EH (cell line): ENCODE results near the gene MTIF2.
"Not testable (repeated sequence)": the region's sequence is repeated elsewhere in the genome, so short reads cannot be mapped to it uniquely, and the experiment has no call there.

ENCODE experiments used
- DNase-seq: peaks from one replicate; pipeline ENCODE4 v3.0.0-alpha.2; 2015; ENCODE audit warnings: low read depth

MTIF2 gene

DNA sequence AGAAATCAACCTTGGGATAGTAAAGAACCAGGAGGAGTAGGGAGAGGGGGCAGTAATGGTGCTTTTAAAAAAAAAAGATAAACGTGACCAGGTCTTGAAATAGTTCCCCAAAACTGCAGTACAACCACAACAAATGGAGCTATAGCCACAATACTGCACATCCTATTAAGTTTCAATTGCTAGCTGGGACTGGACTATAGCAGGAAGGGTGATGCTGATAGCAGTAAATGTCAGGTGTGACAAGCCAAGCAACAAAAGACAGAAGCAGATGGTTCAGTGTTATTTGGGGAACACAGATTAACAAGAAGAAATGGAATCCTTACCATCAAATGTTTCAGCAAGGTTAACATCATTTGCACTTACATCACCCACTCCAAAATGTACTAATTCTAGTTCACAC, 26.4 kb downstream of the MTIF2 start:
- DNase-seq: no peak

DNA sequence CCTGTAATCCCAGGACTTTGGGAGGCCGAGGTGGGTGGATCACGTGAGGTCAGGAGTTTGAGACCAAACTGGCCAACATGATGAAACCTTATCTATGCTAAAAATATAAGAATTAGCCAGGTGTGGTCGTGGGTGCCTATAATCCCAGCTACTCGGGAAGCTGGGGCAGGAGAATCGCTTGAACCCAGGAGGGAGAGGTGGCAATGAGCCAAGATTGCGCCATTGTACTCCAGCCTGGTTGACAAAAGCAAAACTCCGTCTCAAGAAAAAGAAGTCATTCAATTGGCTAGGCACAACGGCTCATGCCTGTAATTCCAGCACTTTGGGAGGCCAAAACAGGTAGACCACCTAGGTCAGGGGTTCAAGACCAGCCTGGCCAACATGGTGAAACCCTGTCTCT, 27.4 kb downstream of the MTIF2 start:
- not testable (repeated sequence) for DNase-seq

DNA sequence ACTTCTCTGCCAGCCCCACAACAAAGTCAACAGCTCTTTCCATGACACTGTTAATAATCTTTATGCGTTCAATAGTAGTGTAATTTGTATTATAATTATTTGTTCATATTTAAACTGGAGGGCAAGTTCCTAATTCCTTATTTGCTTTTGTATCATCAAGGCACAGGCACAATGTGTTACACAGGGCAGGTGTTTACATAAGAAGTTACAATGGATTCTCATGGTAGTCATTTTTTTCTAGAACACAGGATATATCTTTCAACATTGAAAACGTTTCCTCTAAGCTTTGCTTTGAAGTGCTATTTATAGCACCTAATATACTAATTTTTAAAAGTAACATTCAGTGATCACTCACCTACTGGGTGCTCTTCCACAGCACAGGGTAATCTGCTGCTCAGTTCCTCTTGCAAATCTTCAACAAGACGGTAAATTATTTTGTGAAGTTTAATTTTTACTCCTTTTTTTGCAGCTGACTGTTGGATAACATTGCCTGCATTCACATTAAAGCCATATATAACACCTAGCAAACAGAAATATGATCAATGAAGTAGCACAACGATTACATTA, 29.3 kb downstream of the MTIF2 start:
- no peak for DNase-seq

DNA sequence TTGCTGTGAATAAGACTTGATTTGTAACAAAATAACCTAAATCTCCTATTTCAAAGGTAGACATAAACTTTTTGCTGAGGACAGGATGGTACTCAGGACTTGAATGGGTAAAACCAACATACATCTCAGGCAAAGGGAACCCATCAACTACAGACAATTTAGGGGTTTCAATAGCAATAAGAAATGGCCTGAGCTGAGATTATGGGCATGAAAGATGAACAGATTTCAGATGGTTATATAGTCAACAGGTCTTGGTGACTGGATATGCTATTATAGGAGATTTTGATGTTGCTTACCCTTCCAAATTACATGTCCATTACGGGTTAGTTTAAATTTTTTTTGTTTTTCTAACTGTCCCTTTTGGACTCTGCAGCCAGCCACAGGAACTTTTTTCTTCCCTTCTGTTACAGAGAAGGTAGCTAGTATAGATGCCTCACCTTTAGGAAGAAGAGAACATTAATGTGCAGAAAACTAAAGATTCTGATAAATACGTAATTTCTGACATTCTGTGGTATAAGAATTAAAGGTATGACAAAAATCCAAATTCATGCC, 32.0 kb downstream of the MTIF2 start:
- no peak for DNase-seq

DNA sequence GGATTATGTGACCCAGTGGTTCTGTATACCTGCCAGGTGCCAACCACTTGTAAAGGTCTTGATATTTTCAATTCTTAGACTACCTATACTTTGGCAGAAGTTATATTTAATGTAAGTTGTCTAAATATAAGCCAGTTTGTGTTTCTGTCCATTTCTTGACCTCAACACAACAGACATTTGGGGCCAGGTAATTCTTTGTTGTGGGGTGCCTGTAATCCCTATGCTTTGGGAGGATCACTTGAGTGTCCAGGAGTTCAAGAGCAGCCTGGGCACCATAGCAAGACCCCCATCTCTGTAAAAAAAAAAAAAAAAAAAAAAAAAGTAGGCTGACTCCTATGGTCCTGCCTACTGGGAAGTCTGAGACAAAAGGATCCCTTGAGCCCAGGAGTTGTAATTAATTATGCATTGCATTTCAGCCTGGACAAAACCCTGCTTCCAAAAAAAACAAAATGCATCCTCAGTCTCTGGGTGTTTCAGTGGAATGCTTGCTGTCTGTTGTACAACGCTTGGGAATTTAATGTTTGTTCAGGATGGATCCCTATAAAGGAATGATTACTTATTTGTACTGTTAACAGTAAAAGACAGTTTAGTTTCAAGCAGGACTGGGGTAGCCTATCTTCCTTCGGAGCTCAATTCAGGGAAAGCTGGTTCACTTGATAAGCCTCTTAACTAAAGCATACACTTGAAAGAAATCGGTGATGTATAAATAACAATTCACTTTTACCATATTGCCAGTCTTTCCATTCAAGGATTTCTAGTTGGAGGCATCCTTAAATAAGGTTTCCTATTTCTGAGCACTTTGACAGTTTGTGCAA, 33.1 kb downstream of the MTIF2 start:
- peak; percentile 18 for DNase-seq

DNA sequence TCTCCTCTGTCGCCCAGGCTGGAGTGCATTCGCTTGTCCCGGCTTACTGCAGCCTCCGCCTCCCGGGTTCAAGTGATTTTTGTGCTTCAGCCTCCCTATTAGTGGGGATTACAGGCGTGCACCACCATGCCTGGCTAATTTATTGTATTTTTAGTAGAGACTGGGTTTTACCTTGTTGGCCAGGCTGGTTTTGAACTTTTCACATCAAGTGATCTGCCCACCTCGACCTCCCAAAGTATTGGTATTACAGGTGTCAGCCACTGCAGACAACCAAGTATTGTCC, 35.4 kb downstream of the MTIF2 start:
- DNase-seq: no peak

DNA sequence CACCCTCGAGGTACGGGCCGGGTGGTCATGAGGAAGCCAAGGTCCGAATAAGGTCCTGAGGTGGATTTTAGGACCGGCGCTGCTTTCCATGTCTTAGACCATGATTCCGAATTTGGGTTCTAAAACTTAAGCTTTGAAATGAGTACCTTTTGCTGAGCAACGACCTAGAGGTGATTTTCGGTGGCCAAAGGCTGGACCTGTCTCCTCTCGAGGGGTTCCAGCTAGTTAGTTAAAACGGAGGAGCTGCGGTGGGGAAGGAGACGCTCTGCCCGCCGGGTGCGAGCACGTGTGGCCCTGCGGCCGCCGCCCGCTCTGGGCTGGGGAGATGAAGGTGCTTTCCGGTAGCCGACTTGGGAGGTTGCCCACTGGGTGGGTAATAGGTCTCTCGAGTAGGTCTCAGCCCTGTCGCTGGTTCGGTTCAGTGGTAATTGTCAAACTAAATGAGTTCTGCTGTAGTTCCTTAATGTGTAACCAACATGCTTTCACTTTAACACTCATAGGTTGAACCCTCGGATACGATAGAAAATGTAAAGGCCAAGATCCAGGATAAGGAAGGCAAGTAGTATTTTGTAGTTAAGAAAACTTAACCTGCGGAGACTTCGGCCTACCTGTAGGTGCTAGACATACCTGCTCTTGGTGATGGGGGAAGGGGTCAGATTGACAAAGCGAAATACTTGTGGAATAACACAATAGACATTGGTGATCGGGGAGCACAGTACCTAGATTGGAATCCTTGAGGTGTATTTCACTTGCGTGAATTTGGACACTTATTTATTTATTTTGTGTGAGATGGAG, 36.0 kb downstream of the MTIF2 start:
- DNase-seq: peak; percentile 37

DNA sequence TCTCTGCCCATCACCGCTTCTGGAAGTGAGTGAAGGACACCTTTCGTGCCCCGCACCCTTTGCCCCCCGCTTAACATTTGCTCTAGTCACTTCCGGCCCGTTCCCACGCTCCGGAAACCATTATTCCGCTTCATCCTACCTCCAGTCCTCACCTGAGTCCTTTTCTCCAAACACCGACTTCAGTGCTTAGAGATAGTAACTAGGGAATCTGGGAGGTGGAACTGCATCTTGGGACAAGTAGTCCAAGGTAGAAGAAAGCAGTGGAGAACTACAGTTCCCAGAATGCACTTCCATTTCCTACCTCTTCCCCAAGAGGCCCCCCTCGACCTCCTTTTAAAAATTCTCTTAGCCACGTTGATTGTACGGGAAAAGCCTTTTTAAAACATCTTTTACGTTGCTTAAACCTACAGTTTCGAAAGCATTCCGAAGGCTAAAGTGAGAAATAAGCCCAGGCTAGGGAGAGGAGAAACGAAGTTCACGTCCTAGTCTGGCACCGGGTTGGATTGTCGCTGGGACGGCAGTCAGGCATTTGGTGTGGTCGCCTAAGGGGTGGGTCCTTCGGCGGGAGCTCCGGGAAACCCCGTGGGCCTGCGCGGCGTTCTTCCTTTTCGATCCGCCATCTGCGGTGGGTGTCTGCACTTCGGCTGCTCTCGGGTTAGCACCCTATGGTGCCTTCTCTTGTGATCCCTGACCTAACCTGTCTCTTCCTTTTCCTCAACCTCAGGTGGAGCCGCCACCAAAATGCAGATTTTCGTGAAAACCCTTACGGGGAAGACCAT, 36.8 kb downstream of the MTIF2 start, which contains the start of the genes CLHC1 and RPS27A:
Gene CLHC1 (minus strand): TSS at position 210 of the 779 bp plus-strand sequence. CDS start 9,882 bp downstream, outside the sequence.
Gene RPS27A (plus strand): TSS at position 605 of the 779 bp plus-strand sequence. CDS start 137 bp downstream, at position 742.
- DNase-seq: peak; percentile 96

DNA sequence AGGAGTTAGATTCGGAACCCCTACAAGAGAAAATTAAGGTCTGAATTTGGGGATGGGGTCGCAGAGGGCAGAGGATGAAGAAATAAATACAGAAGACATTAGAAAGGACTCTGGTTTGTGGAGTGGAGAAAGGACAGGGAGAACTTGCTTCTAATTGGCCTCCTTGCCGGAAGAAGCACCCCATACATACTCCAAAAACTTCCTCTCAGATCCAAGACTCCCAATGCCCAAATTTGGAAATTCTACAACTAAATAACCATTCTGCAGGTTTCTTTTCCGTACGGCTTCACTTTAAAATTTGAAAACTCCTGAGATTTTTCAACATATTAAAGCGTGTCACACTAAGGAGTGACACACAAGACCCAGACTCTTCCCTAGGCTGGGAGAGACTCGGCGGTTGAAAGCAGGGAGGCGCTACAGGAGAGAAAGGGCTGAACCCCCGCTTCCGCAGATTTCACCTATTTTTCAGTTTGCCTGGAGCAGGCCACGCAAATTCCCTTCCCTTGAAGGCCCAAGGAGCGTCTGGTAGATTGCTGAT, 37.4 kb downstream of the MTIF2 start:
- DNase-seq: peak; percentile 62

DNA sequence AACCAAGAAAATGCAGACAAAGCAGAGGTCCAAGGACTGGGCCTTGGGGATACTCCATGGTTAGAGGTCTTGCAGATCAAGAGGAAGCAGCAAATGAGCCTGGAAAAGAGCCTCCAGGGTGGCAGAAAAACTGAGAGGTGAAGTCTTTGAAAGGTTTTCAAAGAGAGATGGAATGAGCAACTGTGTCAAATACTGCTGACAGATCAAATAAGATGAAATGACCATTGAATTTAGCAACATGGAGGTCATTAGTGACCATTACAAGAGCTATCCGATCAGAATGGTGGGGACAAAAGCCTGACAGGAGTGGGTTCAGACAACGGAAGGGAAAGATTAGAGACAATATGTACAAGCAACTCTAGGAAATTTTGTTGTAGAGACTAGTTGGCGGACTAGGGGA, 38.5 kb downstream of the MTIF2 start:
- no peak for DNase-seq

DNA sequence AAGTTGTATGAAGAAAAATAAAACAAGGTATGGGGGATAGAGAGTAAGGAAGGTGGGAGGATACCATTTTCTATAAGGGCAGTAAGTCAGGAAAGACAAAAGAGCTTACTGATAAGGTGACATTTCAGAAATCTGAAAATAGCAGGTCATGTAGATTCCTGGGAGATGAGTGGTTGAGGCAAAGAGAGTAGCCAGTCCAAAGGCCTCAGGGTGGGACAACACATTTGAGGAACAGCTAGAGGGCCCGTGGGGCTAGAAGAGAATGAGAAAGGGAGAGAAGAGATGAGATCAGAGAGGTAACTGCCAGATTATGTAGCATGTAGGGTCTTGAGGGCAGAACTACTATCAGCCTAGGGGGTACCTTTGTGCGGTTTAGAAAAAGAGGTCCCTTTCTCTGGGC, 39.8 kb downstream of the MTIF2 start:
- DNase-seq: no peak

DNA sequence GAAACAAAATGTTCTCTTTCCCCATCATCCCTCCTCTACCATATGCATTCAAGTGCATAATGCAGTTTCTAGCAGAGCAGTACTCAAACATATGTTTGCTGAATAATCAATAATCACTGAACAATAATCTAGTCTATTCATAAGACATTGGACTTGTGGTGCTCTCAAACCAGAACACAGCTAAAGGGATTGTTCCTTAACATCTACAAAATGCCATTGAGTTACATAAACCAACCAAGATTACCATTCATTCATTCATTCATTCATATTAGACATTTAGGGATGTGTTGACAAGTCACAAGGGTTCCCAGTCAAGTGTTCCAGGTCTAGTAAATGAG, 40.8 kb downstream of the MTIF2 start:
- DNase-seq: no peak

DNA sequence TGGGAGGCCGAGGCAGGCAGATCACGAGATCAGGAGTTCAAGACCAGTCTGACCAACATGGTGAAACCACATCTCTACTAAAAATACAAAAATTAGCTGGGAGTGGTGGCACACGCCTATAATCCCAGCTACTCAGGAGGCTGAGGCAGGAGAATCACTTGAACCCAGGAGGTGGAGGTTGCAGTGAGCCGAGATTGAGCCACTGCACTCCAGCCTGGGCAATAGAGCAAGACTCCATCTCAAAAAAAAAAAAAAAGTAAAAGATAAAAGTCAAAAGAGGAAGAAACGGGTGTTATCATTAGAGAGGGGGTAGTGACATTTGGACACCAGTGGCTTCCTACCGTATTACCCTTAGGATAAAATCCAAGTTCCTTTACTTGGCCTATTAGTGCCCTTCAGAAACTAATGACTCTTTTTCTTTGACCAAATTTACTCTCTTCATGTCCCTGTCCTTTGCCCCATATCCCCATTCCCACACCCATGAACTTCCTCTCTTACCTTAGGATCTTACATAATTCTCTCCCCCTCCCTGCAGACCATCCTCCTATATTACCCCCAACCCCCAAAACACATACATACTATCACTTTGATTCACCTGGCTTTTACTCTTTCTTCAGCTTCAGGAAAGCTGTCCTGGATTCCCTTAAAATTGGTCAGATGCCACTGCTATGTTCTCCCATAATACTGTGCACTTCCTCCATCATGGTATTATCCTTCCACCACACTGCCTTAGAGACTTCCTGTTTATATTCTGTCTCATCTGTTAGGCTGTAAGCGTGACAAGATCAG, 41.4 kb downstream of the MTIF2 start:
- peak; percentile 53 for DNase-seq

DNA sequence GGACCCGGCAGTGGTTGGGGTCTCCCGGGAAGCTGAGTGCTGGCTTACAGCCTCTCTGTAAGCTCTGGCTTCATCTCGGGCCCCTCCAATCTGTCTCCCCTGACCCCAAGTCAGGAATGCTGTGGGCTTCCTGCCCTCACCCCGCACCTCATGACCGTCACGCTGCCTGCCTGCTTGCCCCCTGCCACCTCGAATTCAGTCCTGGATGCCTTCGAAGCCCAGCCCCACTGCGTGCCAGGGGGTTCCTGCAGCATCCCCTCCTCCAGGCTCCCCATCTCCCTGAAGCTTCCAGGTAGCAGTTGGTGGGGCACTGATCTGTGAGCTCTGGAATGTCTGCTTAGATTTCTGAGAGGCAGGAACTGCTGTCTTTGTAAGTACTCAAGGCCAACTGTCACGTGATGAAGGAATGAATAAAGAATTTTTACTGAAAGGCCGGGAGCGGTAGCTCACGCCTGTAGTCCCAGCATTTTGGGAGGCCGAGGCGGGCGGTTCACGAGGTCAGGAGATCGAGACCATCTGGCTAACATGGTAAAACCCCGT, 43.5 kb downstream of the MTIF2 start:
- no peak for DNase-seq

DNA sequence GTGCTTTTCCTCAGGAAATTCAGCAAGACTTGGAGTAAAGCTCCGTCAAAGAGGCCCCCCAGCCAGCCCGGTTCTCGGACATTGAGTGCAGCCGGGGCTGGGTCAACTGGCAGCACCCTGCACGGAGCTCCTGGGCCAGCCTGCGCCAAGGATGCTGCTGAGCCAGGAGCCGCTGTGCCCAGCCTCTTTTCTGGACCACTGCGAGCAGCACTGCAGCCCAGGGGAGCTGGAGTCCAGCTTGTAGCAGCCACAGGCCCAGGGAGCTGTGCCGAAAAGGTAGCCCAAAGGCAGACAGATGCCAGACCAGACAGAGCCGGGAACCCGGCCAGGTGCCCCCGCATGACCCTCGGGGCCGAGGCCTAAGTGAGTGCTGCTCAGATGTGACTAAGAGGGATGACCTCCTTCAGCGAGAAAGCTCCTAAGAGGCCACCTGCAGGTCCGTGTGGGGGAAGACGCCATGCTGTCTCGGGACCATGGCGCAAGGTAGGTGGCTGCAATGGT, 44.2 kb downstream of the MTIF2 start:
- no peak for DNase-seq

DNA sequence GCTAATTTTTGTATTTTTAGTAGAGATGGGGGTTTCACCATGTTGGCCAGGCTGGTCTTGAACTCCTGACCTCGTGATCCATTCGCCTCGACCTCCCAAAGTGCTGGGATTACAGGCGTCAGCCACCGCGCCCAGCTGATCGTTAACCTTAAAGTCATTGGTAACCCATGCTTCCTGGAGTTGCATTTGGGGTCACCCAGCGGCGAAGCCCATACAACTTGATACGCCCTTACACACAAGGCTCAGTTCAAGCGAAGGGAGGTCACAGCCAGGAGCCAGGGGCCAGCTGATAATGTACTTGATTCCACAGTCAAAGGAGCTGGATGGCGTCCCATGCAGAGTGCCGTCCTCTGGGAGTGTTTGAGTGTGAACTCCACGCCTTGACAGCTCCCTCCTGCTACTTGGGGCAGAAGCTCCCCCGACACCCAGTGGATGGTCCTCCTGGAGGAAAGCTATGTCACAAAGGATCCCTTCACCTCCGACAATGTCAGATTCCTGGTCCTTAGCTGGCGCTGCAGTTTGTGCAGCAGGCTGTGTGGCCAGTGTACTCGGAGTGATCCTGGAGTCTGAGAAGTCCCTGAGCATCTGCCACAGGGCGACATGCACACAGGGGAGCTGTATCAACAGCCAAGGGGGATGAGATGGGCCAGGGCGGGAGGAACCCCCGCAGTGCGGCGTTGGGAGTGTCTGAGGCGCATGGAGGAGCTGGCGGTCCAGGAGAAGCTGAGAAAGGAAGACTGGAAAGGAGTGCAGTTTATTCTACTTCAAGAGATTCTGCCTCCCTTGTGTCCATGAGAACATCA, 44.9 kb downstream of the MTIF2 start:
- DNase-seq: no peak

DNA sequence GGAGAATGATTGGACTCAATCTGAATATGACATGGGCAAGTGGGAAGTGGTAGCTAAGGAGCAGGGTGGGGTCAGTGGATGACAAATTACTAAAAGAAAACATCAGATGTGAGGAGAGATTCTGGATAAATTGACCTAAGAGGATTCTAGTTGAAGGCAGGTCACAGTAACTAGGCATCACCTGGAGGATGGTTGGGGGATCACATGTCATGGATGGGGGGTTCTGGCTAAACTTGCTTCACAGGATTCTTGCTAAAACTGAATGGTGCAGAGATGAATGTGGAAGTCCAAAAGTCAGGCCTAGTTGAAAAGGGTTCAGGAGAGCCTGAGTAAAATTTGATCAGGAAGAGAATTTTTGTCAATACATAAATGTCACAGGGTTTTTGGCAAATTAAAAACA, 55.2 kb downstream of the MTIF2 start:
- DNase-seq: no peak

DNA sequence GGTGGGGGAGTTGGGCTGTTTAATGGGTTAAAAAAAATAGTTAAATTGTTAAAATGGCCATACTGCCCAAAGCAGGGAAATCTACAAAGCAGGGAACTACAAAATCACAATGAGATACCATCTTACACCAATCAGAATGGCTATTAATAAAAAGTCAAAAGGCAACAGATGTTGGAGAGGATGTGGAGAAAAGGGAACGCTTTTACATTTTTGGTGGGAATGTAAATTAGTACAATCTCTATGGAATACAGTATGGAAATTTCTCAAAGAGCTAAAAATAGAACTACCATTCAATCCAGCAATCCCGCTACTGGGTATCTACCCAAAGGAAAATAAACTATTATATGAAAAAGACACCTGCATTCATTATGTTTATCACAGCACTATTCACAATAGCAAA, 64.1 kb downstream of the MTIF2 start:
- DNase-seq: no peak

DNA sequence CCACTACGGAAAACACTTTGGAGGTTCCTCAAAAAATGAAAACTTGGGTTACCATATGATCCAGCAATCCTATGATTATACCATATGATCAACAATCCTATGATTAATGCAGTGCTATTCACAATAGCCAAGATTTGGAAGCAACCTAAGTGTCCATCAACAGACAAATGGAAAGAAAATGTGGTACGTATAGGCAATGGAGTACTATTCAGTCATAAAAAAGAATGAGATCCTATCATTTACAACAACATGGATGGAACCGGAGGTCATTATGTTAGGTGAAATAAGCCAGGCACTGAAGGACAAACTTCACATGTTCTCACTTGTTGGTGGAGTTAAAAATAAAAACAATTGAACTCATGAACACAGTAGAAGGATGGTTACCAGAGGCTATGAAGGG, 64.5 kb downstream of the MTIF2 start:
- no peak for DNase-seq

DNA sequence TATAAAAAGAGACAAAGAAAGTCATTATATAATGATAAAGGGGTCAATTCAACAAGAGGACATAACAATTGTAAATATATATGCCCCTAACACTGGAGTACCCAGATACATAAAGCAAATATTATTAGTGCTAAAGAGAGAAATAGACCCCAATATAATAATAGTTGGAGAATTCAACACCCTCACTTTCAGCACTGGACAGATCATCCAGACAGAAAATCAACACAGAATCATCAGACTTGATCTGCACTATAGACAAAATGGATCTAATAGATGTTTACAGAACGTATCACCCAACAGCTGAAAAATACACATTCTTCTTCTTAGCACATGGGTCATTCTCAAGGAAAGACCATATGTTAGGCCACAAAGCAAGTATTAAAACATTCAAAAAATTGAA, 68.6 kb downstream of the MTIF2 start:
- no peak for DNase-seq
